ENCODE results near the gene CACNA1H.

GRCh38 chr16:1262846-1263221 lies 109.9 kb downstream of the CACNA1H start:
- TF ChIP-seq MAX (IDR thresholded peaks at IDR 0.05; ENCODE audit: low read depth, low read length) (no peak), CTCF (IDR thresholded peaks at IDR 0.05; ENCODE audit: low read depth, low read length) (no peak), POLR2A (IDR thresholded peaks at IDR 0.05; ENCODE audit: extremely low read depth, insufficient read length) (no peak)
